ENCODE results near the gene GTSE1. TPM values are rescaled to one million over a fixed set of nuclear protein-coding genes. Genes with fewer than 3 reads are reported as not detected.

The GTSE1 gene
- 15.3 TPM in 2 replicates for total RNA-seq (2014; rRNA removed; shearing (Covaris generic); ENCODE audit: low replicate concordance)

- Histone ChIP-seq H3K4me1 (ENCODE audit: low read length) (peaks cover 37% of the 10 kb centered on the region), H3K9me2 (replicated peaks; ENCODE audit: insufficient read depth, low read length) (no peaks in the 10 kb centered on the region), H2AFZ (ENCODE audit: low read length) (peak within 1 kb of the TSS; percentile 80; the same call in 1 of the 2 replicates), H3K27ac (ENCODE audit: low read length) (peak within 1 kb of the TSS; percentile 81), H3K79me2 (ENCODE audit: low read length) (peaks cover 44% of the 10 kb centered on the region), H3K36me3 (ENCODE audit: insufficient read depth, low read length) (peaks cover 28% of the 10 kb centered on the region; the same call in 1 of the 2 replicates), H3K4me2 (ENCODE audit: low read depth, low read length, poor library complexity, severe bottlenecking) (peak within 1 kb of the TSS; percentile 91), H3K9me3 (ENCODE audit: low read length) (no peaks in the 10 kb centered on the region), H3K9ac (ENCODE audit: low read length) (peak within 1 kb of the TSS; percentile 90), H4K20me1 (ENCODE audit: insufficient read depth, low read depth, low read length) (no peaks in the 10 kb centered on the region), H3K4me3 (ENCODE audit: low read length) (peak within 1 kb of the TSS; percentile 88), H3K27me3 (ENCODE audit: low read length) (no peaks in the 10 kb centered on the region)
- peak; percentile 99 for DNase-seq
Observed at GRCh38 chr22:46296257-46297150, at the start of gene GTSE1. GTSE1 (plus strand) TSS chr22:46296870; CDS start chr22:46297401, 531 bp downstream.

- no peak overlapping the region for H3K4me3 ChIP-seq (ENCODE audit: low read length)
- H3K9me2 ChIP-seq (replicated peaks; ENCODE audit: insufficient read depth, low read length), result no peaks in the 10 kb centered on the region
- H3K36me3 ChIP-seq (ENCODE audit: insufficient read depth, low read length), result no peaks in the 10 kb centered on the region
- H3K27me3 ChIP-seq (ENCODE audit: low read length), result no peaks in the 10 kb centered on the region
- no peak overlapping the region for H3K27ac ChIP-seq (ENCODE audit: low read length)
- H4K20me1 ChIP-seq (ENCODE audit: insufficient read depth, low read depth, low read length), result no peaks in the 10 kb centered on the region
- peaks cover 23% of the 10 kb centered on the region for H3K4me1 ChIP-seq (ENCODE audit: low read length)
- no peak overlapping the region for H3K9ac ChIP-seq (ENCODE audit: low read length)
- no peak overlapping the region for H2AFZ ChIP-seq (ENCODE audit: low read length)
- DNase-seq, result no peak
- H3K79me2 ChIP-seq (ENCODE audit: low read length), result peaks cover 9% of the 10 kb centered on the region
- no peak overlapping the region for H3K4me2 ChIP-seq (ENCODE audit: low read depth, low read length, poor library complexity, severe bottlenecking)
- H3K9me3 ChIP-seq (ENCODE audit: low read length), result no peaks in the 10 kb centered on the region
Observed at GRCh38 chr22:46247443-46247975, 49.2 kb upstream of the GTSE1 start.

- Histone ChIP-seq H4K20me1 (ENCODE audit: insufficient read depth, low read depth, low read length) (no peaks in the 10 kb centered on the region), H3K27me3 (ENCODE audit: low read length) (no peaks in the 10 kb centered on the region), H2AFZ (ENCODE audit: low read length) (peak within 1 kb of the TSS; percentile 89; the same call in 1 of the 2 replicates), H3K79me2 (ENCODE audit: low read length) (peaks cover 9% of the 10 kb centered on the region), H3K4me1 (ENCODE audit: low read length) (peaks cover 23% of the 10 kb centered on the region), H3K4me2 (ENCODE audit: low read depth, low read length, poor library complexity, severe bottlenecking) (peak within 1 kb of the TSS; percentile 88), H3K27ac (ENCODE audit: low read length) (peak within 1 kb of the TSS; percentile 77), H3K9me3 (ENCODE audit: low read length) (no peaks in the 10 kb centered on the region), H3K36me3 (ENCODE audit: insufficient read depth, low read length) (no peaks in the 10 kb centered on the region), H3K9ac (ENCODE audit: low read length) (peak within 1 kb of the TSS; percentile 99), H3K4me3 (ENCODE audit: low read length) (peak within 1 kb of the TSS; percentile 97), H3K9me2 (replicated peaks; ENCODE audit: insufficient read depth, low read length) (no peaks in the 10 kb centered on the region)
- peak; percentile 95 for DNase-seq
Observed at GRCh38 chr22:46250035-46250782, 46.5 kb upstream of the GTSE1 start, which contains the start of gene CDPF1. CDPF1 (minus strand) TSS chr22:46250293; CDS start chr22:46248284, 2,009 bp downstream.

GRCh38 chr22:46250783-46251125 is 45.9 kb upstream of the GTSE1 start:
- Histone ChIP-seq H3K27me3 (ENCODE audit: low read length) (no peaks in the 10 kb centered on the region), H3K27ac (ENCODE audit: low read length) (no peak overlapping the region), H3K36me3 (ENCODE audit: insufficient read depth, low read length) (no peaks in the 10 kb centered on the region), H4K20me1 (ENCODE audit: insufficient read depth, low read depth, low read length) (no peaks in the 10 kb centered on the region), H3K4me3 (ENCODE audit: low read length) (peak overlapping the region; percentile 97), H2AFZ (ENCODE audit: low read length) (no peak overlapping the region; the same call in 1 of the 2 replicates), H3K79me2 (ENCODE audit: low read length) (peaks cover 9% of the 10 kb centered on the region), H3K9ac (ENCODE audit: low read length) (peak overlapping the region; percentile 99), H3K9me3 (ENCODE audit: low read length) (no peaks in the 10 kb centered on the region), H3K9me2 (replicated peaks; ENCODE audit: insufficient read depth, low read length) (no peaks in the 10 kb centered on the region), H3K4me1 (ENCODE audit: low read length) (peaks cover 23% of the 10 kb centered on the region), H3K4me2 (ENCODE audit: low read depth, low read length, poor library complexity, severe bottlenecking) (peak overlapping the region; percentile 88)
- DNase-seq, result peak; percentile 46

GRCh38 chr22:46251266-46251665 is 45.4 kb upstream of the GTSE1 start:
- no peaks in the 10 kb centered on the region for H4K20me1 ChIP-seq (ENCODE audit: insufficient read depth, low read depth, low read length)
- H3K4me2 ChIP-seq (ENCODE audit: low read depth, low read length, poor library complexity, severe bottlenecking), result peak overlapping the region; percentile 88
- no peaks in the 10 kb centered on the region for H3K36me3 ChIP-seq (ENCODE audit: insufficient read depth, low read length)
- peak overlapping the region; percentile 97 for H3K4me3 ChIP-seq (ENCODE audit: low read length)
- peak overlapping the region; percentile 99 for H3K9ac ChIP-seq (ENCODE audit: low read length)
- no peak overlapping the region for H2AFZ ChIP-seq (ENCODE audit: low read length)
- H3K27ac ChIP-seq (ENCODE audit: low read length), result no peak overlapping the region
- peaks cover 9% of the 10 kb centered on the region for H3K79me2 ChIP-seq (ENCODE audit: low read length)
- DNase-seq, result no peak
- H3K9me3 ChIP-seq (ENCODE audit: low read length), result no peaks in the 10 kb centered on the region
- H3K4me1 ChIP-seq (ENCODE audit: low read length), result peaks cover 23% of the 10 kb centered on the region
- no peaks in the 10 kb centered on the region for H3K9me2 ChIP-seq (replicated peaks; ENCODE audit: insufficient read depth, low read length)
- H3K27me3 ChIP-seq (ENCODE audit: low read length), result no peaks in the 10 kb centered on the region

GRCh38 chr22:46251816-46252380 is 44.8 kb upstream of the GTSE1 start:
- Histone ChIP-seq H3K36me3 (ENCODE audit: insufficient read depth, low read length) (no peaks in the 10 kb centered on the region), H4K20me1 (ENCODE audit: insufficient read depth, low read depth, low read length) (no peaks in the 10 kb centered on the region), H3K27me3 (ENCODE audit: low read length) (no peaks in the 10 kb centered on the region), H3K9ac (ENCODE audit: low read length) (no peak overlapping the region), H3K79me2 (ENCODE audit: low read length) (peaks cover 9% of the 10 kb centered on the region), H3K9me2 (replicated peaks; ENCODE audit: insufficient read depth, low read length) (no peaks in the 10 kb centered on the region), H3K4me1 (ENCODE audit: low read length) (peaks cover 23% of the 10 kb centered on the region), H3K4me3 (ENCODE audit: low read length) (no peak overlapping the region), H3K4me2 (ENCODE audit: low read depth, low read length, poor library complexity, severe bottlenecking) (peak overlapping the region; percentile 88), H3K9me3 (ENCODE audit: low read length) (no peaks in the 10 kb centered on the region), H2AFZ (ENCODE audit: low read length) (no peak overlapping the region), H3K27ac (ENCODE audit: low read length) (no peak overlapping the region)
- no peak for DNase-seq

- H3K79me2 ChIP-seq (ENCODE audit: low read length), result no peaks in the 10 kb centered on the region
- H3K9me2 ChIP-seq (replicated peaks; ENCODE audit: insufficient read depth, low read length), result no peaks in the 10 kb centered on the region
- no peak overlapping the region for H3K4me2 ChIP-seq (ENCODE audit: low read depth, low read length, poor library complexity, severe bottlenecking)
- no peaks in the 10 kb centered on the region for H3K27me3 ChIP-seq (ENCODE audit: low read length)
- no peak overlapping the region for H3K4me3 ChIP-seq (ENCODE audit: low read length)
- H3K36me3 ChIP-seq (ENCODE audit: insufficient read depth, low read length), result no peaks in the 10 kb centered on the region
- H3K9ac ChIP-seq (ENCODE audit: low read length), result no peak overlapping the region
- no peak for DNase-seq
- no peaks in the 10 kb centered on the region for H3K9me3 ChIP-seq (ENCODE audit: low read length)
- no peaks in the 10 kb centered on the region for H4K20me1 ChIP-seq (ENCODE audit: insufficient read depth, low read depth, low read length)
- H3K27ac ChIP-seq (ENCODE audit: low read length), result no peak overlapping the region
- no peak overlapping the region for H2AFZ ChIP-seq (ENCODE audit: low read length)
- H3K4me1 ChIP-seq (ENCODE audit: low read length), result peaks cover 3% of the 10 kb centered on the region
Observed at GRCh38 chr22:46256358-46256958, 40.2 kb upstream of the GTSE1 start.
